Measurements from ENCODE around the gene PLLP. TPM values are rescaled to one million over a fixed set of nuclear protein-coding genes. Genes with fewer than 3 reads are reported as not detected.

Gene PLLP
- total RNA-seq, 1 donor from 2014 or later = 1.1 TPM

DNA sequence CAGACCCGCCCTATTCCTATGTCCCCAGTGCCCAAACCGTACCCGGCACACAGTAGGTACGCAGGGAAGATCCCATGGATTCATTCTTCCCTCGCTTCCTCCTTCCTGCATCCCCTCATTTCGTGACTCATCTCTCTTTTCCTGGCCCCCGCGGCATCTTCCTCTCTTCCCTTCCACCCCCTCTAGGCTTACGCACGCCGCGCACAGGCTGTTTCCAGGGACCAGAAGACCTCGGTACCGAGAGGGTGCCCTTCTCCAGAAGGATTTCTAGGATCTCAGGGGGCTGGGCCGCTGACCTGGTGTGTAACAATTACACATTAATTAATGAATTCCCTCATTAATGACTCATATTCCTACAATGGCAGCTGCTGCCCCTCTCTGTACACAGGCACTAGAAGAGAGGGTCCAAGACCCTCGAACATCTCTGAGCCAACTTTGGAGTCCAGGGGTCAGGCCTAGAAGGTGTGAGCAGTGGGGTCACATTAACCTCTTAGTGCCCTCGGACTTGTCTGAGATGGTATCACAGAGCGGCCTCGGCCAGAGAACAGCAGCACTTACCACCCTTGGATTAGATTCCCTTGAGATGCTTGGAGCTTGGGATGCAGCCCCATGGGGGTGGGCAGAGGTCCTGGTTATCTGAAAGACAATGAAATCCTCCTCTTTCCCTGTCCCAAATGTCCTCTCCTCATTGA, 16.8 kb upstream of the PLLP start:
- Mint-ChIP-seq H3K4me3 (no peak overlapping the region), H3K27me3 (ENCODE audit: low read depth) (no peaks in the 10 kb centered on the region), H3K36me3 (no peaks in the 10 kb centered on the region), H3K9me3 (no peaks in the 10 kb centered on the region), H3K4me1 (no peaks in the 10 kb centered on the region), H3K27ac (no peak overlapping the region)
- TF ChIP-seq, protein P1, sequence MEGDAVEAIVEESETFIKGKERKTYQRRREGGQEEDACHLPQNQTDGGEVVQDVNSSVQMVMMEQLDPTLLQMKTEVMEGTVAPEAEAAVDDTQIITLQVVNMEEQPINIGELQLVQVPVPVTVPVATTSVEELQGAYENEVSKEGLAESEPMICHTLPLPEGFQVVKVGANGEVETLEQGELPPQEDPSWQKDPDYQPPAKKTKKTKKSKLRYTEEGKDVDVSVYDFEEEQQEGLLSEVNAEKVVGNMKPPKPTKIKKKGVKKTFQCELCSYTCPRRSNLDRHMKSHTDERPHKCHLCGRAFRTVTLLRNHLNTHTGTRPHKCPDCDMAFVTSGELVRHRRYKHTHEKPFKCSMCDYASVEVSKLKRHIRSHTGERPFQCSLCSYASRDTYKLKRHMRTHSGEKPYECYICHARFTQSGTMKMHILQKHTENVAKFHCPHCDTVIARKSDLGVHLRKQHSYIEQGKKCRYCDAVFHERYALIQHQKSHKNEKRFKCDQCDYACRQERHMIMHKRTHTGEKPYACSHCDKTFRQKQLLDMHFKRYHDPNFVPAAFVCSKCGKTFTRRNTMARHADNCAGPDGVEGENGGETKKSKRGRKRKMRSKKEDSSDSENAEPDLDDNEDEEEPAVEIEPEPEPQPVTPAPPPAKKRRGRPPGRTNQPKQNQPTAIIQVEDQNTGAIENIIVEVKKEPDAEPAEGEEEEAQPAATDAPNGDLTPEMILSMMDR (IDR thresholded peaks at IDR 0.05; ENCODE audit: unreplicated experiment) = no peak
- no peak for DNase-seq (ENCODE audit: low spot score in 2 of 2, unreplicated experiment in 2 of 2)

DNA sequence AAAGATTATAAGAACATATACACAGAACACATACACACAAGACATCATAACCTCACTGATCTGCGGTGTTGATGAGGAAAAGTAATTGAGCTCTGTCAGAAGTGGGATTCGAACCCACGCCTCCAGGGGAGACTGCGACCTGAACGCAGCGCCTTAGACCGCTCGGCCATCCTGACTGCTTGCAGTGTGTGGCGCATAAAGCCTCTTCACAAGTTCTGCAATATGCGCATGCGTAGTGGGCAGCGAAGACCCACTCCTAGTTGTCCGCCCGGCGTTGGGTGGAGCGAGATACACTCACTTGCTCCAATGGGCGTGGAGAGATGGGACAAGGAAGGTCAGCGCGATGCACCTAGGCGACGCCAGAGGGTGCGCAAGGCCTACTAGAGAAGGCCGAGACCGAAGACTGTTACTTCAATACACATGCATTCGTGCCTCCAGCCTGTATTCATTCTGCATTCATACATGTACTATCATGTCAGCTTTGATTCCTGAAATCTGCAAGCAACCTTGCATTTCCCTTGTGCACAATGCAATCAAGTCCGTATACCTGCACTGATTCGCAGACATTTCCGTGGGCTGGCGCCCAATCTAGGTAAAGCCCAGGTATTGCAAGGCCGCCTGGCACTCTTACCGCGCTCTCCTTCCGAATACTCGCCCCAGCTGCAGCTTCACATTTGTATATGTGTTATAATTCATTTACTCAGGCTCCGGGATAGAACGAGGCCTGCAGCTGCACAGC, 16.1 kb upstream of the PLLP start:
- no peaks in the 10 kb centered on the region for H3K36me3 Mint-ChIP-seq
- no peaks in the 10 kb centered on the region for H3K9me3 Mint-ChIP-seq
- H3K4me1 Mint-ChIP-seq = no peaks in the 10 kb centered on the region
- peak; percentile 96 to 100 for DNase-seq (ENCODE audit: low spot score in 2 of 2, unreplicated experiment in 2 of 2)
- H3K27me3 Mint-ChIP-seq (ENCODE audit: low read depth) = no peaks in the 10 kb centered on the region
- no peak overlapping the region for H3K4me3 Mint-ChIP-seq
- H3K27ac Mint-ChIP-seq = no peak overlapping the region
- TF ChIP-seq, protein P1 (IDR thresholded peaks at IDR 0.05; ENCODE audit: unreplicated experiment) = peak; percentile 75

DNA sequence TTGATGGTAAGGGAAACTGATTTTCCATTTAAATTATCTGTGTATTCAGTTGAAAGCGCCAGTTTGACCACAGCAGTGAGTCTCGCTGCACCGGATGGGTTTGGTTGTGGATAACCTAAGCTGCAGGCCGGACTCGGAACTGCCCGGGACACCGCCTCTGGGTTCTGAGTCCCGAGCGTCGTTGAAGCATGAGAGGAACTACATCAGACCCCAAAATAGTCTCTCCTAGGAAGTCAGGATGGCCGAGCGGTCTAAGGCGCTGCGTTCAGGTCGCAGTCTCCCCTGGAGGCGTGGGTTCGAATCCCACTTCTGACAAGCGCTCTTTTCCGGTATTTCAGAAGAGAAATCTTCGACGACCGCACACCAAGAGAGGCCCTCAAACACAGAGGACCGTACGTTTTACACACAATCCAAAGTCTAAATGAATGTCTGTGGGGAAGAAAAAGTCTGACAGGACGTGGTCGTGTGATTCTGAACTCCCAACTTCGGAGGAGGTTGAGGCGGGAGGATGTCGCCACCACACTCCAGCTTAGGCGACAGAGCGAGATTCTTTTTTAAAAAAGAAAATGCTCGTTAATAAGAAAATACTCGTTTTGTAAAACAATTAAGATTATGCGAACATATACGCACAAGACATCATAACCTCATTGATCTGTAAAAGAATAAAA, 15.4 kb upstream of the PLLP start:
- no peak overlapping the region for H3K4me3 Mint-ChIP-seq
- no peaks in the 10 kb centered on the region for H3K27me3 Mint-ChIP-seq (ENCODE audit: low read depth)
- TF ChIP-seq, protein P1 (IDR thresholded peaks at IDR 0.05; ENCODE audit: unreplicated experiment) = no peak
- H3K27ac Mint-ChIP-seq = no peak overlapping the region
- no peaks in the 10 kb centered on the region for H3K4me1 Mint-ChIP-seq
- H3K36me3 Mint-ChIP-seq = no peaks in the 10 kb centered on the region
- no peaks in the 10 kb centered on the region for H3K9me3 Mint-ChIP-seq
- peak; percentile 70 to 90 for DNase-seq (ENCODE audit: low spot score in 2 of 2, unreplicated experiment in 2 of 2)

DNA sequence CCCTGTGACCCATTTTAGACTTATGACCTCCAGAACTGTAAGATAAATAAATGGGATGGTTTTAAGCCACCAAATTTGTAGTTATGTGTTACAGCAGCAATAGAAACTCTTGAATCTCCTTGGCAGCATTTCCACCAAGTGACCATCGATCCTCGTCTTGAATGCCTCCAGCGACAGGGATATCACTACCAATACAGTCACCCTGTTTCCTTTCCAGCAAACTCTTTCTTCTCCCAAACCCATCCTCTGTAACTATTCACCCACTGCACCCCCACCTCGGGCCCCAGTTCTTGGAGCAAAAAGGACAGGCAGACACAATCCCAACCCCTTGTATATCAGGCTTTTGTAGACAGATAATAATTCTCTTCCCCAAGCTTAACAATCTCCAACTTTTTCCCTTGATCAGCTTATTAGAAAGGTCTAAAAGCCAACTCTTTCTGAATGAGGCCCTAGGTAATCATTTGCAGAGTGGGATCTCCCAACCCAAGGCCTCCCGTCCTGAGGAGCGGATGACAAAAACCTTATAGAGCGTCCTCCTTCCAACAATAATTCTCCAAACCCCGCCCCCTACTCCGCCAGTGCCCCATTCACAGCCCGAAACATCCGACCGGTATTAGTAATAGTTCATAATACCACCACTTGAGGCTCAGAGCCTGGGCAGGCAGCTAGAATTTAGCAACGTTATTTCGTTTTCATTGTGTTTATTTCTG, 14.7 kb upstream of the PLLP start:
- no peaks in the 10 kb centered on the region for H3K27me3 Mint-ChIP-seq (ENCODE audit: low read depth)

DNA sequence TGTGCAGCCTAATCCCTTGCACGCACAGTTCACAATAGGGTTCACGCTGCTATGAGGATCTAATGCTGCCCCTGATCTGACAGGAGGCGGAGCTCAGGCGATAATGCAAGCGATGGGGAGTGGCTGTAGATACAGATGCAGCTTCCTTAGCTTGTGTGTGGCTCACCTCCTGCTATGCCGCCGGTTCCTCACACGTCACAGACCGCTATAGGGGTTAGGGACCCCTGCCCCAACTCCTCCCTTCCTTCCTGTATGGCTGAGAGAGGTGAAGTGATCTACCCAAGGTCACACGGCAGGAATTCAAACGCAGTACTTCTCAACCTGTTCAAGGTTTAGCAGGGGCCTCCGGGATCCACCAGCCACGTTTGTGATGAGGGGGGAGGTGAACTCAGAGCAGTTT, 13.4 kb upstream of the PLLP start:
- Mint-ChIP-seq H3K27me3 (ENCODE audit: low read depth) (no peaks in the 10 kb centered on the region), H3K27ac (no peak overlapping the region), H3K4me3 (peak overlapping the region; percentile 26), H3K9me3 (no peaks in the 10 kb centered on the region), H3K4me1 (no peaks in the 10 kb centered on the region), H3K36me3 (no peaks in the 10 kb centered on the region)
- TF ChIP-seq, protein P1 (IDR thresholded peaks at IDR 0.05; ENCODE audit: unreplicated experiment) = no peak
- no peak for DNase-seq (ENCODE audit: low spot score in 2 of 2, unreplicated experiment in 2 of 2)

More for the DNA sequence above, 14.7 kb upstream of the PLLP start:
- no peak overlapping the region for H3K27ac Mint-ChIP-seq
- H3K4me1 Mint-ChIP-seq = no peaks in the 10 kb centered on the region
- H3K9me3 Mint-ChIP-seq = no peaks in the 10 kb centered on the region
- no peak overlapping the region for H3K4me3 Mint-ChIP-seq
- TF ChIP-seq, protein P1 (IDR thresholded peaks at IDR 0.05; ENCODE audit: unreplicated experiment) = no peak
- peak in 1 of 2 experiments; percentile 55 for DNase-seq (ENCODE audit: low spot score in 2 of 2, unreplicated experiment in 2 of 2)
- no peaks in the 10 kb centered on the region for H3K36me3 Mint-ChIP-seq
